ENCODE data around the gene XRCC3.
A peak's percentile ranks its signal among the peaks of the same experiment; 100 is the strongest.

The XRCC3 gene

DNA sequence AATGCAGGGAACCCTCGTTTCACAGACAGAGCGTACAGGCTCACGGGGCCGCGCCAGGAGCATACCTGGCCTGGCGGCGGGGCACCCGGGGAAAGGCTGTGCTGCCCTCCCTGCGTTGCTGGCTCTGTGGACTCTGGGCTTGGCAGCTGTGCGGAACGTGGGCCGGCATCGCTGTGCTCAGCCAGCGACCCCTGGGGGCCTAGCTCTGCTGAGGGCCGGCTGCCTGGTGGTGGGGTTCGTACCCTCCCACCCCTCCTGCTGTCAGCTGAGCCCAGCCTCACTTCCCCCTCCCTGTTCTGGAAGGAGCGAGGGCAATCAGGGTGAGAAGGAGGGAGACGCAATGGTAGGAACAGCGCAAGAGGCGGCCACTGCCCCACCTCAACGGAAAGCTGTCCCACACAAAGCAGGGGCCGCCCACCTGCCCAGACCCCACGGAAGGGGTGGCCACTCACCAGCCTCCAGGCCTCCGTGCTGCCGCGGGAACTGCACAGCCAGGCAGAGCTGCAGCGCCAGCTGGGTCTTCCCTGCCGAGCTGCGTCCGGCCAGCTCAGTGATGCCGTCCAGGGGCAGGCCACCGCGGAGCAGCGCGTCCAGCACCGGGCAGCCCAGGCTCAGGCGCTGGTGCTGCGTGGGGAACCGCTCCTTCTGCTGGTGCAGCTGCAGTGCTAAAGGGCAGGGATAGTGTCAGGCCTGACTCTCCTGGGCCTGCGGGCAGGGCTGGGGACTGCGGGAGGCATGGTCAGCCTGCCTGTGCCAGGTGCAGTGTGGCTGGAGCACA is 8.5 kb downstream of the XRCC3 start:
- no peak for DNase-seq (ENCODE audit: low spot score)

GRCh38 chr14:103705504-103706284 is 9.6 kb downstream of the XRCC3 start:
- DNase-seq (ENCODE audit: low spot score): no peak

DNA sequence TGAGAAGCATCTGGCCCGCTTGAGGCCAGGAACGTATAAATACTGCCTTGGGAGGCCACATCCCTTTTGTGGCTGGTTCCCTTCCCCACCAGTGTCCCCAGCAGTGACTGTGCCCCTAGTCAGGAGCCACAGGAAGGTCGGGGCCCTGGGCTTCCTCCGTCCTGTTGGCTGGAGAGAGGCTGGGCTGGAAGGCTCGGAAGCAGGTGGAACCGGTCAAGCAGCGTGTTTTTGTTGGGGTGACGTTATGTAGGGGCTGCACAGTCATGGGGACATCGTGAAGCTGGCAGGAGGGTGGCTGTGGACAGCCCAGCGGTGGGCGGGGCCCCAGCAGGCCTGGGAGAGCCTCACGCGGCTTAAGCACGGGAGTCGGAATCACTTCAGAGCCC is 10.1 kb downstream of the XRCC3 start:
- DNase-seq (ENCODE audit: low spot score): no peak

- DNase-seq (ENCODE audit: low spot score): no peak
Measured at GRCh38 chr14:103704708-103705107, 10.5 kb downstream of the XRCC3 start.

GRCh38 chr14:103703433-103704385 is 11.5 kb downstream of the XRCC3 start:
- no peak for DNase-seq (ENCODE audit: low spot score)

DNA sequence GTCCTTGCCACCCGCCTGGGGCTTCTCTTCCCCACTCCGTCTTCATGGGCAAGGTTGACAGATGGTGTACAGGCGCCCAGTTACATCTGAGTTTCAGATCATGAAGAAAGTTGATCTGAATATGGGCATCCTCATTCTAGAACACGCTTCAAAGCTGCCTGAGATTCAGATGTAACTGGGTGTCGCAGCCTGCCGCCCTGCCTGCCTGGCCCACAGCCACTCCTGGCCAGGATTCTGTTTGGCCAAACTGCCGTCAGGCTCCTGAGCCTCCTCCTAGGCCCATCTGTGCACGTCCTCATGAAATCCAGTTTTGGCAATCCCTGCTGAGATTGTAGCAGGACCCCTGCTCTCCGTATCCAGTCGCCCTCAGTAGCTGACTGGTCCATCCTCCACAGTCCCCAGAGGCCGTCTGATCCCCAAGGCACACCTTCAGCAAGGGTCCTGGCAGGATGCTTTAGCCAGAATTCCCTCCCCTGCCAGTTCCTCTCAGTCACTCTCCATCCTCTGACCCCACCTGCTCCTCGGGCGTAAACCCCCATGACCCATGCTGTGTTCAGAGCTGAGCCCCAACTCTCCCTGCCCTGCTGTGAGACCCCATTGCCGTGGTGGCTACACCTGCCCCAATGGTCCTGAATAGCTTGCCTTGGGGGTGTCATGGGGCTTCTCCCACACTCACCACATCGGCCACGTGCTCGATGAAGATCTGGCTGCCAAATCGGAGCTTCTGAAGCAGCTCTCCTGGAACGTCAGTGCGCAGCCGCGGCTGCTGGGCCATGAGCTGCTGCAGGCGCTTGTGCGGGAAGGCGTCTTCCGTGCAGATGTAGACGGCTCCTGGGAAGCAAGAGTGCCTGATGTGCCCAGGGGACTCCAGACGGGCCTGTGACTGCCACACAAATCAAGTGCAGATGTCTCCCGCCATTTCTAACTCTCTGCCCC is 12.5 kb downstream of the XRCC3 start:
- DNase-seq (ENCODE audit: low spot score): no peak

DNA sequence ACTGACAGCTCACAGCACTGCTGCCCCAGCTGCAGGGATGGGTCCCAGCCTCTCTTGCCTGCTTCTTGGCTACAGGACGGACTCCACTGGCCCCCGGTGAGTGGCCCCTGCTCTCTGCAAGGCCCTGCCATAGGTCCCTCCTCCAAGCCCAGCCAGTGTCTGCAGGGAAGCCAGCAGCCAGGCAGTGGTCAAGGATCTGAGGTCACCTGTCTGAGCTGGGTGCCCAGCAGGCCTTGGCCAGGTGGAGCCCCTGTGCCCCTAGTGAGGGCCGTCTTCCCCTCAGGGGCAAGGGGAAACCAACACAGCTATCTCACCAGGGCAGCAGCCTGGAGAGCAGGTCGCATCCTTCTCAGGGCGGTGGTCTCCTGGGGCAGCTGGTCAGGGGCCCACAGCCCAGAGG is 13.2 kb downstream of the XRCC3 start:
- DNase-seq (ENCODE audit: low spot score): no peak

DNA sequence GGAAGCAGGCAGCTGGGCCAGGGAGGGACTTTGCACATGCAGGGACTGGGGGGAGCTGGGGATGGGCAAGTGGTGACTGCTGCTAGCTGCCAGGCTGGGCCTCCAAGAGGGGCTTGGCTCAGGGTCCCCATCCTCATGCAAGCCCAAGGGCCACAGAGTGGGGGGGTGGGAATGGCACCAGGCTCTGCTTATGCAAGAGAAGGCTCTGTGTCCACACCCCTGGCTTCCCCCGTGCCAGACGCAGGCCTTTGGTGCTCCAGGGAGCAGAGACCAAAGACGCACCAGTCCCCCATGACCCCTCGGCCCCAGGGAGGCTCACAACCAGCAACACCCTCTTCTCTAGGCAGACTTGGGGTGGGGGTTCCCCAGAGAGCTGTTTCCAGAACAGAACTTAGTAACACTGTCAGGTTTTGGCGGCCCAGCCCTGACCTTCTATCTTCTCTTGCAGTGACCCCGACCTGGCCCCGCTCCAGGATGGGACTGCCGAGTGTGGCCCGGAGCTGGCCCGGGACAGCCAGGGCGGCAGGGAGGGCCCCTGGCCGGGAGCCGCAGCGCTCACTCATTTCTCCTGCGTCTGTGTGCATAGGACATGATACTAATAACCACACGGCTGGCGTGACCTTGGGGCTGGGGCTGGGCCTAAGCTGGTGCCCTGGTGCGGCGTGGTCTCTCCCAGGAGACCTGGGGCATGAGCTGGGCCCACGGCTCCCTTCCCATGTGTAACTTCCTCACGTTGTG is 14.3 kb downstream of the XRCC3 start:
- no peak for DNase-seq (ENCODE audit: low spot score)

GRCh38 chr14:103699901-103700752 is 15.1 kb downstream of the XRCC3 start:
- no peak for DNase-seq (ENCODE audit: low spot score)

GRCh38 chr14:103699261-103699661 is 16.0 kb downstream of the XRCC3 start:
- DNase-seq (ENCODE audit: low spot score): no peak

DNA sequence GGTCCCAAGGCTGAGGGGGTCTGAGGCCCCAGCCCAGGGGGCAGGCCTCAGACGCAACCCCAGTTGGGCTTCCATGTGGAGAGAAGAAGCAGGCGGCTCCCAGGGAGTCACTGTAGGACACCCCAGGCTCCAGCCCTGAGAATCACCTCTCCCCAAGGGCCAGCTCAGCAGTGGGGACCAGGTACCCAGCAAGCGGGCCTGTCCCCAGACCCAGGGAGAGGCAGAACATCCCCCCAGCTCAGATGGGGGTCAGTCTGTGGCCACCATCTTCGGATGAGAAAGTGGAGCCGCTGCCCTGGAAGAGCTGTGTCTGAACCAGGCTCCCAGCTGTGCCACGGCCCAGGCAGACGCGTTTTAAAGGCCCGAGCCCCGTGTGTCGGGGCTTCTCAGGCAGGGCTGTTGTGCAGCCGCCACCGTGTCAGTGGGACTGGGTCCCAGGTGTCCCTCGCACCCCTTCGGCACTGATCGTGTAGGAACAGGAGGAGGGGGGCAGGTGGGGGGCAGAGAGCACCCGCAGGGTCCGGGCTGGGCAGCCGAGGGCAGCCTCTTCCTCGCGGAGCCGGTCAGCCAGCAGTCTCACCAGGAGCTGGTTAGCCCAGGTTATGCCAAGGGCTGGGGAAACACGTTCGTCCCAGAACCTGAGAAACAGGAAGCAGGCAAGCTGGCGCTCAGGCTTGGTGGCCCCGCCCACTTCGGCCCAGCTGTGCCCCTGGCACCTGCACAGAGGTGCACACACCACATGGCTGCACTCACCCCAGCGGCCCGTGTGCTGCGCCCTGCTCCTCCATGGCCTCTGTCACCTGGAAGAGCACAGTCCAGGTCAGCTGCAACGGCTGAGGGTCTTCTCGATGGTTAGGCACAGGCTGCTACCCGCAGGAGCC is 16.6 kb downstream of the XRCC3 start:
- DNase-seq (ENCODE audit: low spot score): no peak

DNA sequence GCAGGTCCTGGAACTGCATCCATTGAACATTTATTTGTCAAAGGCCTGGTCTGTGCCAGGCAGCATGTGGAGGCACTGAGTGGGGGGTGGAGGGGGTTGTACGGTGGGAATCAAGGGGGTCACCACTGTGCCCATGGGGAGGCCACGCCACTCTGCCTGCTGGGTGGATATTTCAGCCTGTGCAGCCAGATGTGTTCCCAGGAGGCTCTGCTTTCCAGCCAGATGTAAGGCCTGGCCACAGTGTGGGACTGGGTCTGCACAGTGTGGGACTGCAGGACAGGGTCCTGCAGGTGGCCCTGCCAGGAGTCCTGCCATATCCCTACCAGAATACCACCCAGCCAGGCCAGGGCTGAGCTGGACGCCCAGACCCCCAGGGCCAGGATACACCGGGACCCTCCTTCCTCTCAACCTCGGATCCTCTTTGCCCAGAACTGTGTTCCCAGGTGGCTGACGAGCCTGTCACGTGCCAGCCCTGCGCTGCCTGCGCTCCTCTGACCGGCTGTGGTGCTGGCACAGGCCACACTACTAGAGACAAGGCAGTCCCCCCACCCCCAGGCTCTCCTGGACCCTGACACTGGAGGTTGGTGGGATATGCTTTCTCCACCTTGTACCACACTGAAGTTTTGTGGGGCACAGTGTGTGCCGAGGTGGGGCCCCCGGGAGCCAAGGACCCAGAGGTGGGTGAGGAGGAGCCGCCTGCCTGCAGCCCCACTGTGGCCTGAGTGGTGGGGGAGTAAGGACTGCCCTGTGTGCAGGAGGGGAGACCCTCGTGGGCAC is 17.5 kb downstream of the XRCC3 start:
- no peak for DNase-seq (ENCODE audit: low spot score)

GRCh38 chr14:103697206-103697602 is 18.0 kb downstream of the XRCC3 start:
- DNase-seq (ENCODE audit: low spot score): no peak

- peak; percentile 86 for DNase-seq (ENCODE audit: low spot score)
Measured at GRCh38 chr14:103696466-103697071, 18.7 kb downstream of the XRCC3 start.

- DNase-seq (ENCODE audit: low spot score): no peak
Measured at GRCh38 chr14:103696070-103696402, 19.2 kb downstream of the XRCC3 start.

DNA sequence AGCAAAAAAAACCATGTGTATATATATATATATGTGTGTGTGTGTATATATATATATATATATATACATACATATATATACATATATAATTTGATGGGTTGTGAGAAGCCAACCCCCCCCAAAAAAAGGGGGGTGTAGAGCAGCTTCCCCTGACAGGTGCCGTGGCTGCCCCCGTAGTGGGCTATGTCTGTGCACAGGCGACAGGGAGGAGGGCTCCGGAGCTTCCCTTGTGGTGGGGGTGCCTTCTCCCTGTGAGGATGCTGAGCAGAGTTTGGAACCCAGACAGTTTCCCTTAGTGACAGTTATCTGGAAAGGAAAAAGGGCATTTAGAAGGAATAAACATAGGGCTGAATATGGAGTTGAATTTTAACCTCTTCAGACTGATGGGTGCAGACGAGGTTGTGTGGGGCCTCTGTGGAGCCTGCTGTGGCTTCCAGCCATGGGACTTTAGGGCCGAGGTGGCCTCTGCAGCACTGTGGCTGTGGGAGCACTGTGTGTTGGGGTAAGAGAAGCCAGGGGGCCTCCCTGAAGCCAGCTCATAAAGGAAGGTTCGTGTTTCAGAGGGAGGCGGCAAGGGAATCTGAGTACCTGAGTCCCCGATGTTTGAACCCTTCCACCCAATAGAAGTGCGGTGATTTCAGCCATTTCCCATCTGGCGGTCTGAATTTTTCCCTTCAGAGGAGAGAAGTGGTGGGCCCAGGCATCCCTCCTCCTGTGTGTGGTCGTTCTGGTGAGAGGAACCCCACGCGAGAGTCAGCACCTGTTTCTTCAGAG is 19.8 kb downstream of the XRCC3 start:
- DNase-seq (ENCODE audit: low spot score): no peak

DNA sequence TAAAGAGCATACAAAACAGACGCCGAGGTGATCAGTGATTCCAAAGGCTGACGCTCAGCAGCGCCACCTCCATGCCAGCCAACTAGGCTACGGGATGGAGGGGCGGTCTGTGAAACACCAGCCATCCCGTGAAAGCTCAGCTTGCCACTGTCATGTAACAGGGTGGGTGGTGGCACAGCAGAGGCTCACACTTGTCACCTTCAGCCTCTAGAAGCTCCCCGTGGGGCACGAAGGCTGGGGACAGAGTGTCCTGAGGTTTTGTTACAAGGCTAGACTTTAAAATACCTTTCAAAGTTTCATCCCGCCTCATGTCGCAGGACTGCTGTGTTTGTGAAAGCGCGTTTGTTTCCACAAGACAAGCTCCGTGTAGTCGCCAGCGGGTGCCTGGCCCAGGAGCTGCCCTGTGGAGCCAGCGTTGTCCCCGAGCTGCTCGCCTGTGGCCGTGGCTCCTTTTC is 20.7 kb downstream of the XRCC3 start:
- DNase-seq (ENCODE audit: low spot score): no peak
